GM10248 (cell line): Measurements from ENCODE around the gene BPIFB4.
"Not testable (repeated sequence)": the region's sequence is repeated elsewhere in the genome, so short reads cannot be mapped to it uniquely, and the experiment has no call there.

Source experiments
- CTCF ChIA-PET: fragments of 300-600 bp; sonication (Branson Sonifier 250); formaldehyde crosslinking; extraction: SDS; loops from one replicate; lab custom pipeline; 2021; ENCODE audit warnings: antibody characterized with exemption; lab: Yijun Ruan, JAX
- POLR2A ChIA-PET: fragments of 350-650 bp; sonication (Branson Sonifier 250); formaldehyde crosslinking; extraction: SDS; loops from one replicate; lab custom pipeline; 2020; ENCODE audit warnings: antibody characterized with exemption; lab: Yijun Ruan, JAX
- DNase-seq: peaks from one replicate; pipeline ENCODE4 v3.0.0; 2012; ENCODE audit errors: extremely low spot score
- CTCF ChIP-seq: IDR thresholded peaks from 2 replicates; pipeline ENCODE4 v1.5.1; 2012; ENCODE audit warnings: mild to moderate bottlenecking, low read depth; ENCODE audit errors: extremely low read depth, missing control alignments, control extremely low read depth

BPIFB4 gene

GRCh38 chr20:33097001-33097400, 17.6 kb downstream of the BPIFB4 start:
- POLR2A ChIA-PET: no interaction called here
- DNase-seq: no peak
- CTCF ChIA-PET: interaction anchor here (1.1 to 3.2 kb wide), 13 partner anchors 15 to 307 kb away, joined by 3 to 30 read pairs (median 5); no protein-coding TSS in a partner anchor
- TF ChIP-seq CTCF: no peak

GRCh38 chr20:33099843-33100538, 20.5 kb downstream of the BPIFB4 start:
- POLR2A ChIA-PET: no interaction called here
- no peak for DNase-seq
- CTCF ChIA-PET: interaction anchor here (1.1 kb wide), 1 partner anchor 196 kb away, joined by 3 read pairs; no protein-coding TSS in a partner anchor
- TF ChIP-seq CTCF: no peak

GRCh38 chr20:33103556-33103955, 24.1 kb downstream of the BPIFB4 start:
- CTCF ChIA-PET: interaction anchor here (1.1 kb wide), 1 partner anchor 313 kb away, joined by 3 read pairs; no protein-coding TSS in a partner anchor
- no peak for TF ChIP-seq CTCF
- no peak for DNase-seq
- POLR2A ChIA-PET: no interaction called here

- POLR2A ChIA-PET: no interaction called here
- DNase-seq: no peak
- TF ChIP-seq CTCF: no peak
- CTCF ChIA-PET: interaction anchor here (1.1 to 1.2 kb wide), 2 partner anchors 202 to 314 kb away, joined by 3 to 4 read pairs; no protein-coding TSS in a partner anchor
Measured at GRCh38 chr20:33104336-33104735, 24.9 kb downstream of the BPIFB4 start.

GRCh38 chr20:33105316-33105924, 26.0 kb downstream of the BPIFB4 start:
- DNase-seq: no peak
- TF ChIP-seq CTCF: no peak
- ChIA-PET POLR2A (no interaction called here), CTCF (interaction anchor here (1.0 to 1.2 kb wide), 2 partner anchors 9 to 107 kb away, joined by 3 to 5 read pairs; no protein-coding TSS in a partner anchor)

GRCh38 chr20:33106058-33106620, 26.7 kb downstream of the BPIFB4 start:
- POLR2A ChIA-PET, DNase-seq: not testable (repeated sequence)
- CTCF ChIA-PET: interaction anchor here (1.2 kb wide), 1 partner anchor 10 kb away, joined by 5 read pairs; no protein-coding TSS in a partner anchor
